HG02840 (cell line): Measurements from ENCODE around the gene ERCC3.
A peak's percentile ranks its signal among the peaks of the same experiment; 100 is the strongest.
"Not testable (repeated sequence)": the region's sequence is repeated elsewhere in the genome, so short reads cannot be mapped to it uniquely, and the experiment has no call there.

Source experiments
- ATAC-seq: cut with Tn5 transposase; IDR thresholded peaks from one replicate; pipeline ENCODE4 v1.9.1; 2021; ENCODE audit warnings: mild to moderate bottlenecking, moderate library complexity, moderate number of reproducible peaks; ENCODE audit not compliant: unreplicated experiment, low FRiP score

Gene ERCC3

DNA sequence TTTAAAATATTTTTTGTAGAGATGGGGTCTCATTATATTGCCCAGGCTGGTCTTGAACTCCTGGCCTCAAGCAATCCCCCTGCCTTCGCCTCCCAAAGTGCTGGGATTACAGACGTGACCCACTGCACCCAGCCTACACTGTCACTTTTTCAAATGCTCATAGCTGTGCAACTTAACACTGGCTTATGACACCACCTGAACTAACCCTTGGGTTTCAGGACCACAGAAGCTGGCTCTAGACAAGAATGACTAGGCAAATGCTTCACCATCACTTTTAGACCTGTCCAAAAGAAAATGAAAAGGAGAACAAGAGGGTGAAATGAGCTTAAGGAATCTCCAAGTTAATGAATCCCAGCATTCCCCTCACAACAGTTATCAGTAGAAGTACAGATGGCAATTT lies 13.3 kb downstream of the ERCC3 start:
- ATAC-seq: no peak

DNA sequence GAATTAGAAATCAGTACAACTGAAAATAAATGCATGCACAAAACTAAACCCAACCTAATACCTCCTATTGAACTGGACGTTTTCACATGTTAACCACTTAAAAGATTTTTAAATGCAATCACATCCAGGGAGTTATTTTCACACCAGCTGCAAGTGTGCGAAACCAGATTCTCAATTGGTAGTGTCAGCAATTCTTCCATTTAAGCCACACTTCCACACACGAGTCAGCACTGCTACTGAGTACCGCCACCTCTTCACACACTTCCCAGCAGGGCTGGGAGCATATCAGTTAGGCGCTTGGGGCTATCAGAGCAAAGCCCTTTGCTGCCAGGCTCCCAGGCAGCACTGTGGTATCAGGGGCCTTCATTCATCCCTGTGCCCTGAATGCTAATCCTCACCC lies 14.2 kb downstream of the ERCC3 start:
- no peak for ATAC-seq

DNA sequence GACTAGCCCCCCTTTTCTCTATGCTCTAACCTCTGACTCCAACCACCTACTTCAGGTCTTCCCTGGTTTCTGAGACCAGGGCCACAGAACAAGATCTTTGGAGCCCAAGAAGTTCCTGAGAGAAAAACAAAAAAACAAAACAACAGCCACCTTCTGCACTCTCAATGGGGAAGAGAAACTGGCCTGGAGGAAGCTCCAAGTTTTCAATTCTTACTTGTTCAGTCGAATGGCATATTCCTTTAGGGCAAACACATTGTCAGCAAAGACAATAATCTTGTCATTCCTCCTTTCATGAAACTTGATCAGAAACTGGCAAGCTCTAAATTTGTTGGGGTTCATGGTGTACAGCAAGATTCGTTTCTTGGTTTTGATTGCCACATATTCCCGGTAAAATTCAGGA lies 15.0 kb downstream of the ERCC3 start:
- no peak for ATAC-seq

DNA sequence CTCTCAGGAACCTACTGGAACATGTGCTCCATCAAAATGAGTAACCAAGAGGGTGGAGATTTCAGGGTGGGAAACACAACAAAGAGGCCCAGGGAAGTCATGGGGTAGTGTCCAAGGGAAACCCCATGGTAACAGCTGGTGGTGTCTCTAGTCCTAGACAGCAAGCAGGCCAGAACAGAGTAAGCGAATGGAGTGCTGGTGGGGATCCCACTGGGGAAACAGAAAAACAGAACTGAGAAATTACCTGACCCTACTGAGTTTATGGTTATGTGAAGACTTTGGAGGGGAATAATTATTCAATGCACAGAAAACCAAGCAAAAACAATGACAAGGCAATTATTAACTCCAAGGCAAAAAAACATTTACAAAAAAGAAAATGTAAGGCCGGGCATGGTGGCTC lies 16.9 kb downstream of the ERCC3 start:
- peak; percentile 84 for ATAC-seq

DNA sequence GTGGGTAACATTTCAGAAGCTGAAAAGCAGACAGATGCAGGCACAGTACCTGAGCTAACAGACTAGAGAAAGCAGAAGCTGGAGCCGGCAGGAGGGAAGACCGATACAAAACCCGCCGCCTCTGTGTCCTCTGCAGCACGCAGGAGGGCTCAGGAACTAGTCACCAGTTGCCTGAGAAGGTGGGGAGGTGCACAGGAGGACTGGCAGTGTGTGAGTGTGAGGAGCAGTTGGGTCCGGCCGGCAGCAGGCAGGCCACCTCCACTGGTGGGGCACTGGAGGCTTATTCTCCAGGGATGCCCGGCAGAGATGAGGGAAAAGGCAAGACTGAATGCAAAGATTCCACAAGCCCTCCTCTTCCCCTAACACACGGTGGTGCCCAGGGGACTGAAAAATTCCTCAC lies 18.2 kb downstream of the ERCC3 start:
- ATAC-seq: no peak

DNA sequence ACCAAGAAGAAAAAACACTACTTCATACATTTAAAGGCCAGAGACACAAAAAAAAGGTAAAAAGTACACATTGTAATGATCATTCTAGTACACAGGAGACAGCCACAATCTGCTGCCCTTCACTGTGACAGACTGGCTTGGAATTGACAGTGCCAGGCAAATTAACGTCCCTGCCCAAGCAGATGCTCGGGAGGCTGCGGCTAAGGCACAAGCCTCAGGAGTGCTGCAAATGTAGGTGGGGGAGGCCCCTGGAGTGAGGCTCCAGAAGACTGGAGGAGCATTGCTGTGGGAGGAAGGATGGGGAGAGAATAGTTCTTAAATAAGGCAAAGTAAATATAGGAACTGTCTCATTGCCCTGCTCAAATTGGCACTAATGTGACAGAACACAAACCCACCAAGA lies 18.6 kb downstream of the ERCC3 start:
- ATAC-seq: no peak

GRCh38 chr2:127270663-127271062 lies 23.3 kb downstream of the ERCC3 start:
- ATAC-seq: no peak

DNA sequence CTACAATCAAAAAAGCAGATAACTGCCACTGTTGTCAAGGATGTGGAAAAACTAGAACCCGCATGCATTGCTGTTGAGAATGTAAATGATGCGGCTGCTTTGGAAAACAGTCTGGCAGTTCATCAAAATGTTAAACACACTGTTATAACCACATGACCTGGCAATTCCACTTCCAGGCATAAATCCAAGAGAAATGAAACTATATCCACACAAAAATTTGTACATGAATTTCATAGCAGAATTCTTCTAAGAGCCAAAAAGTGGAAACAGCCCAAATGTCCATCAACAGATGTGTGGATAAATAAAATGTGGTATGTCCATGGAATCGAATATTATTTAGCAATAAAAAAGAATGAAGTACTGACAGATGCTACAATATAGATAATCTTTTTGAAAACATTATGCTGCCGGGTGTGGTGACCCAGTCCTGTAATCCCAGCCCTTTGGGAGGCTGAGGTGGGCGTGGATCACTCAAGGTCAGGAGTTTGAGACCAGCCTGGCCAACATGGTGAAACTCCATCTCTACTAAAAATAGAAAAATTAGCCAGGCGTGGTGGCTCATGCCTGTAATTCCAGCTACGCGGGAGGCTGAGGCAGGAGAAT lies 32.0 kb downstream of the ERCC3 start:
- ATAC-seq: no peak

DNA sequence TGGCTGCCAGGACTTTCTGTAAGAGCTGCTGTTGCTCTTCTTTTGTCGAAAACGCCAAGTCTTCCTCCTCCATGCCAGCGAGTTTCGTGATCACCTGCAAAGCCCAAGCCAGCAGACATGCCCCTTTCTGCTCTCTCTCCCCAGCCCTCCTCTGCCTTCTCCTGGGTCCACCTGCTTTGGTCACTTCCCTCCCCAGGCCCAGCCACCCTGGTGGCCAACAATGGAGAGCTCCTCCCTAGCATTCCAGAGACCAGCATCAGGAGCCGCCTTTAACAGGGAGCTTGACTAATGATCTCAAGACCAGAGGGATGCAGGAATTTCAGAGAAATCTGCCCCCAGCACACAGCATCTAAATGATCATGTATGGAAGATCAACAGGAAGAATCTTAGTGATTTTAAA lies 34.6 kb downstream of the ERCC3 start:
- no peak for ATAC-seq

- ATAC-seq: no peak
These were observed 37.1 kb downstream of the ERCC3 start for GRCh38 chr2:127256866-127257265.

DNA sequence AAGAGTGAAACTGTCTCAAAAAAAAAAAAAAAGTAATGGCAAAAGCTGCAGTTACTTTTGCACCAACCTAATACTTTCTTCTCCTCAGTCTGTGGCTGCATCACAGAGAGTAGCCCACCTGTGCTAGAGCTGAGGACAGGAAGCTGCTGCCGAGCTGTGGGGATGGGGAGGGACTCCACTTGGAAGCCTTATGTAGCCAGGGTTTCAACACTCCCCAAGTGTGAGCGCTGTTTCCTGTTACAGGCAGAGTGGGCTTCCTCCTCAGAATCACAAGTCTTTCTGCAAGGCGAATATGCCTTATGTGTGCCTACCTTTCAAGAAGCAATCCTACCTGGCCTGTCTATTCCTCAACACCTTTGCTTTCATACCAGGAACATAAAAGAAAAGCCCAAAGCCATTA lies 37.6 kb downstream of the ERCC3 start:
- no peak for ATAC-seq

- no peak for ATAC-seq
These were observed 38.2 kb downstream of the ERCC3 start for GRCh38 chr2:127255721-127256120.

DNA sequence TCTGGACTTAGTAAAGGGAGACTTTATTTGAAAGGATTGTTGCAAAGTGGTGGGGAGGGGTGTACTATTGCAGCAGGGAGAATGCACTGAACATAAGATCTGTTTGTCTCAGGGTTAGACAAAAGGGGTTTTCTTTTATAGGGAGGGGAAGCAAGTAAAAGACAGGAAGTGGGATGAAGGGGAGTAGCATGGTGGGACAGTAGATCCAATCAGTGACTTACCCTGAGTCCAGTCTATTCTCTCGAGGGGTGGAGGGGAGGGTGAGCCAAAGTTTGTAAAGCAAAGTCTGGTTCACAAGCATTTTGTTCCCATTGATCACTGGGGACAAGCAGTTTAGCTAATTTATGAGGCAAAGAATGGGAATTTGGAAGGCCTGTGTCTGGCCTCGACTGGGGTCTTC lies 38.8 kb downstream of the ERCC3 start:
- ATAC-seq: no peak

GRCh38 chr2:127254386-127254981 lies 39.5 kb downstream of the ERCC3 start:
- no peak for ATAC-seq

- ATAC-seq: not testable (repeated sequence)
These were observed 52.8 kb downstream of the ERCC3 start for GRCh38 chr2:127241184-127241583.

DNA sequence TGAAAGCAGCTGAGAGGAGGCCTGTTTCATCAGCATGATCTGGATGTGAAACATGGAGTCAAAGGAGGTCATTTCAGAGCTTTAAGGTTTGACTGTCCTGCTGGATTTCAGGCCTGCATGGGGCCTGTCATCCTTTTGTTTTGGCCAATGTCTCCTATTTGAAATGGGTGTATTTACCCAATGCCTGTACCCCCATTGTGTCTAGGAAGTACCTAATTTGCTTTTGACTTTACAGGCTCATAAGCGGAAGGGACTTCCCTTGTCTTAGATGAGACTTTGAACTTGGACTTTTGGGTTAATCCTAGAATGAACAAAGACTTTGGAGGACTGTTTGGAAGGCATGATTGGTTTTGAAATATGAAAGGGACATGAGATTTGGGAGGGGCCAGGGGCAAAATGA lies 54.5 kb downstream of the ERCC3 start:
- no peak for ATAC-seq

GRCh38 chr2:127237768-127238167 lies 56.2 kb downstream of the ERCC3 start:
- ATAC-seq: not testable (repeated sequence)

- no peak for ATAC-seq
These were observed 58.8 kb downstream of the ERCC3 start for GRCh38 chr2:127235082-127235702.

- no peak for ATAC-seq
These were observed 60.2 kb downstream of the ERCC3 start for GRCh38 chr2:127233710-127234109.

GRCh38 chr2:127231130-127231865 lies 62.6 kb downstream of the ERCC3 start:
- ATAC-seq: no peak

DNA sequence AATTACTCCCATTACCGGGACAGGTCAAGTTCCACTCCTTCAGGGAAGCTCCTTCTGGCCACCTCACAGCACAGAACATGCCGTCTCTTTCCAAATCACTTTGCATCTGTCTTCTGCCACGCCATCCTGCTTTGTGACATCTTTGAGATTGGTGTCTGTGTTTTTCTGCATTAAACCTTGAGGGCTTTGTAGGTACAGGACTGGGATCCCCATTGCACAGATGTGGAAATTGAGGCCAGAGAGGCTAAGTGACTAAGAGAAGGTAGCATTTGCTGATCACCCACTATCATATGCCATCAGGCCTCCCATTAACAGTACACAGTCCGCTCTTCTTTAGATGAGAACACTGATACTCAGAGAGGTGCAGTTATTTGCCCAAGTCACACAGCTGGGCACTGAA lies 64.4 kb downstream of the ERCC3 start:
- no peak for ATAC-seq

DNA sequence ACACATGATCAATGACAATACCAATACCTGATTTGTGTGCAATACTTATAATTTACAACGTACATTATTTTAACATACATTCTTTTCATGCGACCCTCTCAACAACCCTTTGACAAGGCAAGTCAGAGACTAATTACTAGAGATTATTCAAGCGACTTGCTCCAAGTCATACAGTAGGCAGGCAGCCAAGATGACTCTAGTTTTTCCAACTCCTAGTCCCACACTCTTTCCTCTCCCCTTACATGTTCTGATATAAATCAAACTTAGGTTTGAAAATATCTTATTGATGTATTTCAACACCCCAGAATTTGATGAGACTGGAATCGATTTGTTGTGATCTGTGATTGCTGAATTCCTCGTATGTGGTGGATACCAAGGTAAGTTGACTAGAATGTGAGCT lies 65.8 kb downstream of the ERCC3 start:
- no peak for ATAC-seq
